ENCODE results near the gene MKKS. TPM values are rescaled to one million over a fixed set of nuclear protein-coding genes. Genes with fewer than 3 reads are reported as not detected.
A peak's percentile ranks its signal among the peaks of the same experiment; 100 is the strongest.

The MKKS gene
- polyA plus RNA-seq, 2 of the 4 experiments (the other 2 are of a cell fraction), result 24.3 to 85.2 TPM

DNA sequence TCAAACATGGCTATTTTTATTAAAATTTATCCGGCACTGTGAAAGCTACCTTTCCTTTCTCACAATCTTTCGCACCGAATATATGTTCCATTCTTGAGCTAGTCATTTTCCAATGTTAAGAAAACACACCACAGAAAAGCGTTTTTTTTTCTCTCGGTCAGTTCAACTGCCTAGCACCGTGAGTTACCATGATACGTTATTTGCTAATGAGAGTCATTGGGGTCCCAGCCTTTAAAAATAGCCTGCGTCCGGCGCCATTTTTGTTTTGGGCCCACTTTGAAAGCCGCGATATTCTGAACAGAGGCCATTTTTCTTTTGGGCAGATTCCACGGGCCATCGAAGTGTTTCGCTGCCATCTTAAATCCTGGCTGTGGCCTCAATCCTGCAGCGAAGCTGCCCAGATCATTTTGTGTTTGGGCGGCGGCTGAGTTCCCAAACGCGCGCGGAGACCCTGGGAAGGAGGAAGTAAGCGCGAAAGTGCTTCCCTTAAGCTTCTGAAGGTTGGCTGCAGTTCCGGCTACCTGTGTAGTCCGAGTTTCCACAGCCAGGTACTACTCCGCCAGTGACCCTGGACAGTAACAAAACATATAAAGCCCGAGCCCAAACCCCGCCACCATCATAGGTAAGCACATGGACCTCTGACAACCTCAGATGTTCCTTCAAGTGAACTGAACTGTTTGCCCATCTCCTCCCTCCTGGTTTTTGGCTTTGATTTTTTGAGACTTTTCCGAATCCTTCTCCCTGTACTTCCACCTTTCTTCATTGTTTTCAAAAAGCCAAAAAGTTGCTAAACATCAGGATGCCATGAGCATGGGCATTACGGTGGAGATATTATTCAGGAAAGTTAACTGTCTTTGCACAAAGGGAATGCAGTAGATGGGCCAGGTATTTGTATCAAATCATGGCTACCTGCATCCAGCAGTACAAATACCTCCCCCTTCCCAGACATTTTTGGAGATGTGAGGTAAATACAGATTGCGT is 1.1 kb upstream of the MKKS start, which contains the start of gene SLX4IP (continued):
- TF ChIP-seq HOXB13 (CRISPR knock-in tag; IDR thresholded peaks at IDR 0.05; ENCODE audit: low read depth) (peak; percentile 81), ESRRA (IDR thresholded peaks at IDR 0.05; ENCODE audit: borderline replicate concordance, low read length) (no peak), TFCP2L1 (CRISPR knock-in tag; IDR thresholded peaks at IDR 0.05) (peak; percentile 91), RNF2 (IDR thresholded peaks at IDR 0.05; ENCODE audit: borderline replicate concordance, low read depth) (no peak), CEBPB (IDR thresholded peaks at IDR 0.05) (peak in 1 of 2 experiments; percentile 6; a peak in 1 of 4 replicates), NFE2L2 (conservative IDR thresholded peaks at IDR 0.05; ENCODE audit: low read length) (no peak), ZSCAN20 (CRISPR knock-in tag; IDR thresholded peaks at IDR 0.05) (0 out of 2 replicates have a peak, but pooled peaks have one; percentile 73), SMC3 (IDR thresholded peaks at IDR 0.05) (peak; percentile 22; the same call in 1 of the 3 replicates), RAD21 (conservative IDR thresholded peaks at IDR 0.05 in 1 of 2, IDR thresholded peaks at IDR 0.05 in 1 of 2) (peak in 1 of 2 experiments; percentile 27; a peak in 1 of 5 replicates), POLR2A (IDR thresholded peaks at IDR 0.05; ENCODE audit: low read length) (peak; percentile 73), MAZ (IDR thresholded peaks at IDR 0.05; ENCODE audit: borderline replicate concordance, low read depth, low read length) (no peak), HEYL (CRISPR knock-in tag; IDR thresholded peaks at IDR 0.05) (no peak), PHF8 (IDR thresholded peaks at IDR 0.05; ENCODE audit: borderline replicate concordance, low read depth) (peak; percentile 62; the same call in 1 of the 2 replicates)

DNA sequence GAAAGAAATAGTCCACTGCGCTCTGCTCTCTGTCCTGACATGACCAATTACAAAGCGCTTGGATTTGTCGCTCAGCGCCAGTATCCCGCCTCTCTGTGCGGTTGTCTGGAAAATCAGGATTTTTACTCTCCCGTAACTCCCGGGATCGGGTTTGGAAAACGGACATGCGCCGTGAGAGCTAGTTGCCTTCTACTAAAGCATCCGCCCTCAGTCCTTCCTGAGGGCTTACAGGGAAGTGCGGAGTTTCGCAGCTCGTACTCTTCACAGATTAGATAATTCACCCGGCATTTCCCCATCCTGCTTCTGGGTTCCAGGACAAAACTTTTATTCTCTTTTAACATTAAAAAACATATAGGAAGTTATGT is 427 bp upstream of the MKKS start:
- under 1% methylated on average over 17 of the region's 17 CpGs for WGBS (ENCODE audit: missing lambda C conversion rate)
- TF ChIP-seq EHMT2 (IDR thresholded peaks at IDR 0.05; ENCODE audit: low read depth) (no peak), RCOR1 (IDR thresholded peaks at IDR 0.05; ENCODE audit: low read depth, low read length) (no peak), TFCP2L1 (CRISPR knock-in tag; IDR thresholded peaks at IDR 0.05) (no peak), CHD4 (IDR thresholded peaks at IDR 0.05; ENCODE audit: borderline replicate concordance) (no peak), JUN (IDR thresholded peaks at IDR 0.05) (peak in 1 of 2 experiments; percentile 56; a peak in 1 of 5 replicates), MYC (IDR thresholded peaks at IDR 0.05; ENCODE audit: borderline replicate concordance, low read length) (no peak), RNF2 (IDR thresholded peaks at IDR 0.05; ENCODE audit: borderline replicate concordance, low read depth) (no peak), EP300 (IDR thresholded peaks at IDR 0.05) (no peak), CEBPB (IDR thresholded peaks at IDR 0.05) (0 out of 4 replicates have a peak, but pooled peaks of 1 of the 2 experiments have one; percentile 4), HEYL (CRISPR knock-in tag; IDR thresholded peaks at IDR 0.05) (no peak), ZFP36 (IDR thresholded peaks at IDR 0.05; ENCODE audit: borderline replicate concordance, partially characterized antibody) (no peak), CHD2 (IDR thresholded peaks at IDR 0.05; ENCODE audit: low read length, partially characterized antibody) (no peak), GATA3 (IDR thresholded peaks at IDR 0.05; ENCODE audit: borderline replicate concordance) (no peak), SREBF2 (IDR thresholded peaks at IDR 0.05) (no peak)
- TF ChIP-seq, protein P1, sequence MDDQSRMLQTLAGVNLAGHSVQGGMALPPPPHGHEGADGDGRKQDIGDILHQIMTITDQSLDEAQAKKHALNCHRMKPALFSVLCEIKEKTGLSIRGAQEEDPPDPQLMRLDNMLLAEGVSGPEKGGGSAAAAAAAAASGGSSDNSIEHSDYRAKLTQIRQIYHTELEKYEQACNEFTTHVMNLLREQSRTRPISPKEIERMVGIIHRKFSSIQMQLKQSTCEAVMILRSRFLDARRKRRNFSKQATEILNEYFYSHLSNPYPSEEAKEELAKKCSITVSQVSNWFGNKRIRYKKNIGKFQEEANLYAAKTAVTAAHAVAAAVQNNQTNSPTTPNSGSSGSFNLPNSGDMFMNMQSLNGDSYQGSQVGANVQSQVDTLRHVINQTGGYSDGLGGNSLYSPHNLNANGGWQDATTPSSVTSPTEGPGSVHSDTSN (IDR thresholded peaks at IDR 0.05), result peak; percentile 76
- TF ChIP-seq, protein P2, sequence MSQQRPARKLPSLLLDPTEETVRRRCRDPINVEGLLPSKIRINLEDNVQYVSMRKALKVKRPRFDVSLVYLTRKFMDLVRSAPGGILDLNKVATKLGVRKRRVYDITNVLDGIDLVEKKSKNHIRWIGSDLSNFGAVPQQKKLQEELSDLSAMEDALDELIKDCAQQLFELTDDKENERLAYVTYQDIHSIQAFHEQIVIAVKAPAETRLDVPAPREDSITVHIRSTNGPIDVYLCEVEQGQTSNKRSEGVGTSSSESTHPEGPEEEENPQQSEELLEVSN (IDR thresholded peaks at IDR 0.05; ENCODE audit: borderline replicate concordance, low read depth), result no peak
- TF ChIP-seq, protein P3, sequence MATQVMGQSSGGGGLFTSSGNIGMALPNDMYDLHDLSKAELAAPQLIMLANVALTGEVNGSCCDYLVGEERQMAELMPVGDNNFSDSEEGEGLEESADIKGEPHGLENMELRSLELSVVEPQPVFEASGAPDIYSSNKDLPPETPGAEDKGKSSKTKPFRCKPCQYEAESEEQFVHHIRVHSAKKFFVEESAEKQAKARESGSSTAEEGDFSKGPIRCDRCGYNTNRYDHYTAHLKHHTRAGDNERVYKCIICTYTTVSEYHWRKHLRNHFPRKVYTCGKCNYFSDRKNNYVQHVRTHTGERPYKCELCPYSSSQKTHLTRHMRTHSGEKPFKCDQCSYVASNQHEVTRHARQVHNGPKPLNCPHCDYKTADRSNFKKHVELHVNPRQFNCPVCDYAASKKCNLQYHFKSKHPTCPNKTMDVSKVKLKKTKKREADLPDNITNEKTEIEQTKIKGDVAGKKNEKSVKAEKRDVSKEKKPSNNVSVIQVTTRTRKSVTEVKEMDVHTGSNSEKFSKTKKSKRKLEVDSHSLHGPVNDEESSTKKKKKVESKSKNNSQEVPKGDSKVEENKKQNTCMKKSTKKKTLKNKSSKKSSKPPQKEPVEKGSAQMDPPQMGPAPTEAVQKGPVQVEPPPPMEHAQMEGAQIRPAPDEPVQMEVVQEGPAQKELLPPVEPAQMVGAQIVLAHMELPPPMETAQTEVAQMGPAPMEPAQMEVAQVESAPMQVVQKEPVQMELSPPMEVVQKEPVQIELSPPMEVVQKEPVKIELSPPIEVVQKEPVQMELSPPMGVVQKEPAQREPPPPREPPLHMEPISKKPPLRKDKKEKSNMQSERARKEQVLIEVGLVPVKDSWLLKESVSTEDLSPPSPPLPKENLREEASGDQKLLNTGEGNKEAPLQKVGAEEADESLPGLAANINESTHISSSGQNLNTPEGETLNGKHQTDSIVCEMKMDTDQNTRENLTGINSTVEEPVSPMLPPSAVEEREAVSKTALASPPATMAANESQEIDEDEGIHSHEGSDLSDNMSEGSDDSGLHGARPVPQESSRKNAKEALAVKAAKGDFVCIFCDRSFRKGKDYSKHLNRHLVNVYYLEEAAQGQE (IDR thresholded peaks at IDR 0.05), result no peak
- TF ChIP-seq, protein P4, sequence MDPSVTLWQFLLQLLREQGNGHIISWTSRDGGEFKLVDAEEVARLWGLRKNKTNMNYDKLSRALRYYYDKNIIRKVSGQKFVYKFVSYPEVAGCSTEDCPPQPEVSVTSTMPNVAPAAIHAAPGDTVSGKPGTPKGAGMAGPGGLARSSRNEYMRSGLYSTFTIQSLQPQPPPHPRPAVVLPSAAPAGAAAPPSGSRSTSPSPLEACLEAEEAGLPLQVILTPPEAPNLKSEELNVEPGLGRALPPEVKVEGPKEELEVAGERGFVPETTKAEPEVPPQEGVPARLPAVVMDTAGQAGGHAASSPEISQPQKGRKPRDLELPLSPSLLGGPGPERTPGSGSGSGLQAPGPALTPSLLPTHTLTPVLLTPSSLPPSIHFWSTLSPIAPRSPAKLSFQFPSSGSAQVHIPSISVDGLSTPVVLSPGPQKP (IDR thresholded peaks at IDR 0.05; ENCODE audit: low read depth, low read length), result no peak
- TF ChIP-seq, protein P5, sequence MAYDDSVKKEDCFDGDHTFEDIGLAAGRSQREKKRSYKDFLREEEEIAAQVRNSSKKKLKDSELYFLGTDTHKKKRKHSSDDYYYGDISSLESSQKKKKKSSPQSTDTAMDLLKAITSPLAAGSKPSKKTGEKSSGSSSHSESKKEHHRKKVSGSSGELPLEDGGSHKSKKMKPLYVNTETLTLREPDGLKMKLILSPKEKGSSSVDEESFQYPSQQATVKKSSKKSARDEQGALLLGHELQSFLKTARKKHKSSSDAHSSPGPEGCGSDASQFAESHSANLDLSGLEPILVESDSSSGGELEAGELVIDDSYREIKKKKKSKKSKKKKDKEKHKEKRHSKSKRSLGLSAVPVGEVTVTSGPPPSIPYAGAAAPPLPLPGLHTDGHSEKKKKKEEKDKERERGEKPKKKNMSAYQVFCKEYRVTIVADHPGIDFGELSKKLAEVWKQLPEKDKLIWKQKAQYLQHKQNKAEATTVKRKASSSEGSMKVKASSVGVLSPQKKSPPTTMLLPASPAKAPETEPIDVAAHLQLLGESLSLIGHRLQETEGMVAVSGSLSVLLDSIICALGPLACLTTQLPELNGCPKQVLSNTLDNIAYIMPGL (CRISPR knock-in tag; IDR thresholded peaks at IDR 0.05; ENCODE audit: borderline replicate concordance), result no peak

More for the DNA sequence above, 427 bp upstream of the MKKS start:
- ChIA-PET POLR2A (interaction anchor here (0.6 to 3.2 kb wide), 52 partner anchors 8 to 1020 kb away, joined by 3 to 39 read pairs (median 6); partner anchors contain the start of genes ANKEF1, JAG1 and SNAP25), CTCF (interaction anchor here (0.6 to 2.7 kb wide), 26 partner anchors 8 to 1109 kb away, joined by 3 to 29 read pairs (median 3); no protein-coding TSS in a partner anchor)
- Histone ChIP-seq H3K4me3 (peak overlapping the region; percentile 75), H3K4me2 (peak overlapping the region; percentile 61), H3K9me3 (no peaks in the 10 kb centered on the region), H3K4me1 (peaks cover 55% of the 10 kb centered on the region), H3K27ac (peak overlapping the region; percentile 90 to 96)
- peak; percentile 79 to 84 for ATAC-seq
- peak; percentile 86 for FAIRE-seq
- DNase-seq (ENCODE audit: low read depth in 1 of 2, low spot score in 1 of 2), result peak; percentile 96 to 100
